ENCODE measurements around the gene FAM13C. TPM values are rescaled to one million over a fixed set of nuclear protein-coding genes. Genes with fewer than 3 reads are reported as not detected.

The FAM13C gene
- polyA plus RNA-seq, 3 donors, result 7.1 to 7.6 (median 7.5) TPM

DNA sequence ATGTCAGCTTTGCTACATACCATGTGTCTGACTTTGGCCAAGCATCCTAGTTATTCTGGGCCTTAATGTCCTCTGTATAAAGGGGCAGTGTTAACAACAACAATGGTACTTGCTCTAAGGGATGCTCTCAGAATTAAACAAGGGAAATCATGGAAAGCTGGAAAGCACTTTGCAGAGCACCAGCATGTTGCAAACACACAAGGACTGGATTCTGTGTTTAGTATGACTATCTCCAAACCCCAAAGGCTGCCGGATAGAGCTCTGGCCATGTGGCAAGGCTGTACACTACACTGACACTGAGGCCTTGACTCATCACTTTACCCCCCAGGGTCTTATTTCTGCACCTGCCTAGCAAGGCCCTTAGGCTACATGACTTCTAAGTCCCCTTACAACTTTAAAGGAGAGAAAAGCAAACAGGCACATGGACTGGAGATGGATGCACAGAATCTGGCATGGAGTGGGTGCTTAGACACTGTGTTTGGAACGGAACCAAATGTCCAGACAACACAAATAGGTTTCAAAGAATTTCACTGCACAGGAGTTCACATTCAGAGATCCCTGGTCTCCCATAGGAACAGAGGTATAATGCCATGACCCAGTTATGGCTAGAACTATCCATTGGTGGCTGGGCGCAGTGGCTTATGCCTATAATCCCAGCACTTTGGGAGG lies 74.6 kb downstream of the FAM13C start:
- no peak for DNase-seq (ENCODE audit: extremely low read depth in 1 of 11, low read depth in 9 of 11, low spot score in 4 of 11)

DNA sequence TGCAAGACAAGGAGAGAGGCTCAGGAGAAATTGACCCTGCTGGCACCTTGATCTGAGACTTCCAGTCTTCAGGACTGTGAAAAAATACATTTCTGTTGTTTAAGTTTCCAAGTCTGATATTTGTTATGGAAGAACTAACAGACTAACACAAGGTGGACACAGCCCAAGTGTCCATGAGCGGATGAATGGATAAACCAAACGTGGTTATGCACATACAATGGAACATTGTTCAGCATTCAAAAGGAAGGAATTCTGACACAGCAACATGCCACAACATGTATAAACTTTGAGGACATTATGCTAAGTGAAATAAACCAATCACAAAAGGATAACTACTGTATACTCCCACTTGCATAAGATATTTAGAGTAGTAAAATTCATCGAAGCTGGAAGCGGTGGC lies 76.5 kb downstream of the FAM13C start:
- DNase-seq (ENCODE audit: extremely low read depth in 1 of 11, low read depth in 9 of 11, low spot score in 4 of 11), result no peak

DNA sequence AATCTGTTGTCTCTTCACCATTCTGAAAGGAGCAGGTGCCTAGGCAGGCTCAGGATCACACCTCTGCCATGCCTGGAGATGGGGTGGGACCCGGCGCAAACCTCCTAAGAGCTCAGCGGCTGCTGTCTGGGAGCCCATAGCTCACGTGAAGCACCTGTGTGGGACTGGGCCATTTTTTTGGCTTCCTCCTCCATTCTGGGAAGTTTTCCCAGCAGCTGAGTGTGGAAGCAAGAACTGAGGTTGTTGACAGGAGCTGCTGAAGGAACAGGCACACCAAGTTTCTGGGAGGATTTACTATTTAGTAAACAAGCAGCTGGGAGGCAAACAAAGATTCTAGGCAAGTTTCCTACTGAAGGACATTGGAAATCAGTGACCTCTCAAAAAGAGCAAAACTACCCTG lies 77.3 kb downstream of the FAM13C start:
- DNase-seq (ENCODE audit: extremely low read depth in 1 of 11, low read depth in 9 of 11, low spot score in 4 of 11), result no peak

DNA sequence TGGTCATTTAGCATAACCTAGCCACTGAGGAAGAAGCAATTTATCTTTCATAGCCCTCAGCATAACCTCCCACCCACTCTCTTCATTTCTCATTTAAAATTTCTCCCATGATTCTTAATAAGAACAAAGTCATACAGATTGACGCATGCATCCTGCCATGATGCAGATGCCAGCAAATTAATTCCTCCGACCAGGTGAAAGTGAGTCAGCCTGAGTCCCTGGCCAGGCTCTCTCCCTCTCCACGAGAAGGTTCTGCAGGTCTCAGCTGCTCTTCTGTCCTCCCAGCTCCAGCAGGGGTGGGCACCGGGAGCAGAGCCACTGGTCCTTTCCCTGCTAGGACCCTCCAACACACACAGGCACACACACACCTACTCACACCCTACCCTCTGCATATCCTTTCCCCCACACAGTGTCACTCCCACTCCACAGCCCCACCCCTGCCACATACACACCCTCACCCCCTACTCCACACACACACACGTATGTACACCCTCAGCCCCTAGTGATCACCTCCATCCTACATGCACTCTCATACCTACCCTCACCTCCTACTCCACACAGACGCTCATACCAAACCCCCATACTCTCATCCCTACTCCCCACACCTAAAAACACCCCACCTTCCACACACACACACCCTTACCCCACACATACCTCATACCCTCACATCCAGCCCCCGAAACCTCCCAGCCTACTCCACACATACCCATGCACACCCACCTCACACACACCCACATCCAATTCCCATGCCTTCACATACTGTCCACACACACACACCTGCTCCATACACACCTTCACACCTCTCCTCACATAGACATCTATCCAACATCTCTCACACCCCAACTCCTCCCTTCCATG lies 78.0 kb downstream of the FAM13C start:
- no peak for DNase-seq (ENCODE audit: extremely low read depth in 1 of 11, low read depth in 9 of 11, low spot score in 4 of 11)

DNA sequence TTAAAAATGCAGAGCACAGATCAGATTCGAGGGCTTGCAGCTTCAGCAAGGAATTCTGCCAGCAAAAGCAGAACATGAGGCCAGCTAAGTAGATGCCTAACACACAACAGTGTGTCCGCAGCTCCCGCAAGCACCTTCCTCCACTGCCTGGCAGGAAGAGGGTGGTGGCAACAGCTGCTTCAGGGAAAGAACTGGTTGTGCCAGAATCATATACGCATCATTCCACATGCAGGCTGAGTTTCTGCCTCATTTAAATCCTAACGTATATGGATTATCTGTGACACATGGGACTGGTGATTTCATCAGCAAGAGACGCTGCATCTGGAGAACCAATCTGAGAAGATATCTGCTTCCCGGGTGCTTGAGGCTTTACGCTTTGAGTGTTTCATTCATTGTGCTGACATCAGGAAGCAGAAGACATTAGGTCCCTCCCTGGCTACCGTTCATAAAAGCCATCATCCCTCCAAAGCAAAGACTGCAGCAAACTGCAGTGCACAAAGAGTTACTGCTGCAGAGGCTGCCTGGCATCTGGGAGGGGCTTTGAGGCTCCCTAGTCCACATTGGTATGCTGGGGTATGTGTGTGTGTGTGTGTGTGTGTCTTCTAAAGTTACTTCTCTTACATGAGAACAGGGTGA lies 78.8 kb downstream of the FAM13C start:
- peak in 1 of 11 donors; percentile 12 for DNase-seq (ENCODE audit: extremely low read depth in 1 of 11, low read depth in 9 of 11, low spot score in 4 of 11)

DNA sequence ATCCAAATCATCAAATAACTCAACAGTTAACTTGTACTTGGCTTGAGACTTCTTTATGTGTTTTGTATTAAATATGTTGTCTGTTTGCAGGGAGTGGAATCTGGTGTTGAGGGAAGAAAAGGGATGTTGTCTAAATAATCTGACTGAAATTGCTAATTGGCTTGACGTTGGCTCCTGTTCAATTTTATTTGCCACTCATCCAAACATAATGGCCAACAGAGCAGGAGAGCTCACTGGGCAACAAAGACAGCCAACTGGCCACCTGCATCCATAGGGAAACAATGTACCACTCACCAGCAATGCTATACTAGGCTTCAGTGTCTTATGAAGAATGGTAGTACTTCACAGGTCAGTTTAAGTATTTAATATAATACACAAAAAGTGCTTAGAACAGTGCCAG lies 80.5 kb downstream of the FAM13C start:
- DNase-seq (ENCODE audit: extremely low read depth in 1 of 11, low read depth in 9 of 11, low spot score in 4 of 11), result no peak

DNA sequence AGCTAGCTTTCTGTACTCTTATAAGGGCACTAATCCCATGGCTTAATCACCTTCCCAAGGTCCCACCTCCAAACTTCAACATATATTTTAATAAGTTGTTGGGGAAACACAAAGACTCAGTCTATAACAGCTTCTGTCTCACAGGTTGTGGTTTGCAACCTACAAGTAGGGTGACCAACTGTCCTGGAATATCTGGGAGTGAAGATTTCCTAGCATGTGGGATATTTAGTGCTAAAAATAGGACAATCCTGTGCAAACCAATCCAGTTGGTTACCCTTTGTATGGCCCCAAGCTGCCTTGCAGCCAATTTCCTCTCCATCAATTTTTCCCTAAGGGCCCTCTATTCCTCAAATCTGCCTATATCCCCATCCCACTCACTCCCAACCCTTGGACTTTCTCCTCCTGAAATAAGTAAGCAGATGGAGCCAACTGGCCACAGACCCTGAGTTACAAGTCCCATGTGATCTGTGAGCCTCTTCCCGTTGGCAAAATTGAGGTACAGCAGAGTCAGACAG lies 82.3 kb downstream of the FAM13C start:
- no peak for DNase-seq (ENCODE audit: extremely low read depth in 1 of 11, low read depth in 9 of 11, low spot score in 4 of 11)

DNA sequence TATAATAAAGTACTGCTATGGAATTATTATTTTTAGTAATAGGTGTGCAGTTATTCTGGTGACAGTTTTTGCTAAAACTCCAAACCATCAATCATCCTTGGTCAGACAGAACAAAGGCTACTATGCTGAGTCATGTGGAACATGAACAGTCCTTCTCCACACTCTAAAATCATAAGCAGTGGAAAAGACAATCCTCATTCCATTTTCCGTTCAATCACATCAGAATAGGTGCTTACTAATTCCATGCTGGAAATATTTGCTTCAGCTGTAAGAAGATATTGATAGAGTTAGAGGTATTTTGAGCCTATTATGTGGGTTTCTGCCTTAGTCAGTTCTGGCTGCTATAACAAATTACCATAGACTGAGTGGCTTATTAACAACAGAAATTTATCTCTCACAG lies 82.9 kb downstream of the FAM13C start:
- no peak for DNase-seq (ENCODE audit: extremely low read depth in 1 of 11, low read depth in 9 of 11, low spot score in 4 of 11)

DNA sequence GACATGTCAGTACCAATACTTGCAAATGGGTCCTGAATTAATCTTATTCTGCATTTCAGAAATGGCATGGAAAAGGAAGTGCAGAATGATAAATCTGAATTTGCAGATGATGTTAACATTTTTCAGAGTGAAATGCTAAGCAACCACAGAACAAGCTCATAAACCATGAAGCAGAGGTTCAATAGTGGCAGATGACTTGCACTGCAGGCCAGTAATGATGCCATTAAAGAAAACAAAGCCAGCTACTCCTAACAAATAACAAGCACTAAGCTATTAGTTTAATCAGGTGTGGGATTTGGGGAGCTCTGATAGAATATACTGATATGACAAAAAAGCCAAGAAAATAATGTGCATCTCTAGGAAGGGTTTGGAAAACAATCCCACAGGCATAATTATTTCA lies 85.4 kb downstream of the FAM13C start:
- DNase-seq (ENCODE audit: extremely low read depth in 1 of 11, low read depth in 9 of 11, low spot score in 4 of 11), result no peak

DNA sequence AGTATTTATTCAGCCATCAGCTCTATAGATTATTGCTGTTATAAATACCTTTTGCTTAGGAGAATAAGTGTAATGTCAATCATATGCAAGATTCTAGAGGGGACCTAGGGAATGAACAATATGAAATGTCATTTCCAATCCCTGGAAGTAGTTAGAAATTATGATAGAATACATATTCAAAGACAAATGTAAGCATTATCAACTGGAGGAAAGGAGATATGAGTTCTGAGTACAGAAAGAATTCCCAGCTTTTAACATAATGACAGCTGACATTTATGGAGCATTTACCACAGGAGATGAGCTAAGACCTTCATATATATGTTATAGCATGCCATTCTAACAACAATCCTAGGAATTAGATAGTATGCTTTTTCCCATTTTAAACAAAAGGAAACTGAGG lies 86.2 kb downstream of the FAM13C start:
- DNase-seq (ENCODE audit: extremely low read depth in 1 of 11, low read depth in 9 of 11, low spot score in 4 of 11), result no peak

DNA sequence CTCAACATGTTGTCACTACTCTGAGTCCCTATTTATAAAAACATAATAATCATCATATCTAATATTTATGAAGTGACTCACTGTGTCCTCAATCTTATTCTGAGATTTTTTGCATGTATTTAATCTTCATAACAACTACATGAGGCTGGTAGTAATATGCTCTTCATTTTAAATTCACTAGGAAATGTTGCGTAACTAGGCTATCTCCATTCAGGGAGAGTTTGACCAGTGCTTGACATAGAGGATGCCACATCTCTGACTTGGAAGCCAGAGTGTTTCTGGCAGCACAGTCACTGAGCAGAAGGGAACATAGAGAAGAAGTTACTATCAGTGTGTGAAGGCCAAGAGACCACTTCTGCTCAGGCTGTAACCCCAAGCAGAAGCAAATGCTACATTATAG lies 88.9 kb downstream of the FAM13C start:
- DNase-seq (ENCODE audit: extremely low read depth in 1 of 11, low read depth in 9 of 11, low spot score in 4 of 11), result no peak

DNA sequence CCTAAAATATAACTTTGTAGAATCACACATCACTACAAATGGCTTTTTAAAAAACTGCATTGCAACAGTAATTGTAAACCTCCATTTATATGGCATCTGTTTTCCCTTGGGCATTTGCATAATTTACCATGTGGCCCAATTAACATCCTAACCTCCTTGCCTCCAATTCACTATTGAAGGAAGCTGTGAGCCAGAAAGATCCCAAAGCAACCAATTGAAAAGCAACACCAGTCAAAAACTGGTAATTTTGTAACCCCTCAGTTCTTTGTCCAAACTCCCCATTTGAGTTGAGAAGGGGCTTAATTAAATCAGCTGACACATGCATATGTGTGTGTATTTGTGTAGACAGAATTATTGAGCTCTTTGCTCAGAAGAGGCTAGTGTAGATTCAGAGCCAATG lies 90.3 kb downstream of the FAM13C start:
- DNase-seq (ENCODE audit: extremely low read depth in 1 of 11, low read depth in 9 of 11, low spot score in 4 of 11), result no peak

DNA sequence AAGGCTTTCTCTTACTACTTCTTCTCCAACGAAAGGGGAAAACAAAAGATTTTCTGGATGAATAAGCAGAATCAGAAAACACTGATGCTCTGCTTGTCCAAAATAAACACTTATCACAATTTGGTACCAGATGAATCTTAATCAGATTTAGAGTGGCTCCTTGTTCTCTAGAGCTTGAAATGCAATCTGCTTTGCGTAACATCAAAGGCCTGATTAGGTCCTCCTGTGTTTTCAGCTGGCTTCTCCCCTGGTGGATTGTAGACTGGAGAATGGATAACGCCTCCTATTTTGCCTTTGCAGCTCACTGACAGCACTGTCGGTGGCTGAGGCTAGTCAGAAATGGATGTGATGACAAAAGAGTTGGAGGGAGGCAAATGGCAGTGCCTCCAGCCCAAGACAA lies 91.2 kb downstream of the FAM13C start:
- no peak for DNase-seq (ENCODE audit: extremely low read depth in 1 of 11, low read depth in 9 of 11, low spot score in 4 of 11)

DNA sequence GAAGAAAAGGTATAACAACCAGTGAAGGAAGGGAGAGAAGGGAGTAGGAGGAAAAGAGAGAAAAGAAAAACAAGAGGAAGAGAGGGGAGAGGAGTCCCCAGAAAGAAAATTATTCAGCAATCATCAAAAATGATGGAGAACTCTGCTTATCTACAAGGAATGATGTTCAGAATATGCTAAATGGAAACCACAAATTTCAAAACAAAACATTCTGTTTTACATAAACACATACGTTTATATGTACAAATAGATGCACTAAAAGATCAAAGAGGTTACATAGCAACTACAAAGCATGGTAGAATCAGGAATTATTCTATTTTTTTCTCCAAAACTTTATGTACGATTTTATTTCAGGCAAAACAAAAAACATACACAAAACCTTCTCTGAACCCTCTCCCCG lies 91.9 kb downstream of the FAM13C start:
- DNase-seq (ENCODE audit: extremely low read depth in 1 of 11, low read depth in 9 of 11, low spot score in 4 of 11), result no peak

DNA sequence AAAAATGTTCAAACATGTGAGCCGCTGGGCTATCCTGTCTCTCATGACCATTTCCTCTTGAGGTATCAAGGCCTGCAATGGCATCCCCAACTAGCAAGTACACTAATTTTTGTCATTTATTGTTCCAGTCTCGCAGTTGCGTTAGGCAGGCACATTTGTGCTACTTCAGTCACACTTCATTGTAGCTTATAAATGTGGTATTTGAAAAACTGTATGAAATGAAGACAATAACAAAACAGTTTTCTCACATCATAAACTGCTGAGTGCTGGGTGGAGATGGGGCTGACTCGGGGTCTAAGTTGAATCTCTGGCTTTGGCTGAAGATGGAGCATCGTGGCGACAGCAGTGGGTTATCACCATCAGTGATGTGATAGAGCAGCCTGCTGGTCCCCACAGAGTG lies 92.7 kb downstream of the FAM13C start:
- no peak for DNase-seq (ENCODE audit: extremely low read depth in 1 of 11, low read depth in 9 of 11, low spot score in 4 of 11)

DNA sequence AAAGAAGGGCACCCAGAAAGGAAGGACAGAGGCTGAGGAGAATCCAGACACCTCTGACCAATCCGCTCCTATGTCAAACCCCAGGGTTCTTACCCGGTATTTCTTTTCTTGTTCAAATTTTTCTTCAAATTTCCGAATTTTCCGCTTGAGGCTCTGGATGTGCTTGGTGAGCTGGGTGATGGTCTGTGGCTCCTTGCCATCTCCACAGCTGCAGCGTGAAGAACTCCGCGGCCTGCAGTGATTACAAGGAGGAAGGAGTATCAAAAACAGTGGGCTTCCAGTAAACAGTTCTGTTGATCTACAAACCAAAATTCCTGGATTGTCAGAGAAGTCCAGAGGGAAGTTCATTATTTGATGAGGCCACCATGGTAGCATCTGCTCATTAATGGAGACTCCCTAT lies 93.9 kb downstream of the FAM13C start:
- DNase-seq (ENCODE audit: extremely low read depth in 1 of 11, low read depth in 9 of 11, low spot score in 4 of 11), result no peak

DNA sequence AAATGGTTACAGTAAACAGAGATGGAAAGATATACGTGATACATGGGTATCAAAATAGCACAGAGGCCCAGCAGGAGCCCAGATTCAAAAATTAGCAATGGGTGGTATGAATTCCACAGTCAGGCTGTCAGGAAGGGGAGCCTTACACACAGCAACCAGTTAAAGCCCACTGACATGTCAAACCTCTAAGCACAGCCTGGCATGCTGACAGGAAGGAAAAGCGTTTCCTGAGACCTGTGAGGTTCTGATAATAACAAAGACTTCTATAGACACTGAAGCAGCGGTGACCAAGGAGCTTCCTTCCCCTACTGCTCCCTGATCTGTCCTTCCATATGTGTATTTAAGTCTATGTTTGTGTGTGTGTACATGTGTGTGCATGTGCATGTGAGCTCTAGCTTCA lies 96.0 kb downstream of the FAM13C start:
- DNase-seq (ENCODE audit: extremely low read depth in 1 of 11, low read depth in 9 of 11, low spot score in 4 of 11), result no peak

DNA sequence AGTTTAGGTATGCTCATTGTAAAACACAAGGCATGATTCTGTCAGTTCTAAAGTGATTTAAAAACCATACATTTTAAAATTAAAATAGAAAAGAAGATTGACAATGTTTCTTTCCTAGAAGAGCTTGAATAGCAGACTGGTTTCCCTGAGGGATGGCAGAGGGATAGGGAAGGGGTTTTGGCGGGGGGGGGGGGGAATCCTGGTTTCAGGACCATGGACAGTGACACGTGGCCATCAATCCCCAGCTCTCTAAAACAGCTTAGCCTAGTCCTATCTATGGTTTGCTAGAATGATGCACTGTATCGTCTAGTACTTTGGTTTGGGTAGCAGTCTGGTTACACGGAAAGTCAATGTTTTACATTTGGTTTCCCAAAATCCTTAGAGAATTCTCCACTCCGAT lies 97.2 kb downstream of the FAM13C start:
- DNase-seq (ENCODE audit: extremely low read depth in 1 of 11, low read depth in 9 of 11, low spot score in 4 of 11), result no peak

DNA sequence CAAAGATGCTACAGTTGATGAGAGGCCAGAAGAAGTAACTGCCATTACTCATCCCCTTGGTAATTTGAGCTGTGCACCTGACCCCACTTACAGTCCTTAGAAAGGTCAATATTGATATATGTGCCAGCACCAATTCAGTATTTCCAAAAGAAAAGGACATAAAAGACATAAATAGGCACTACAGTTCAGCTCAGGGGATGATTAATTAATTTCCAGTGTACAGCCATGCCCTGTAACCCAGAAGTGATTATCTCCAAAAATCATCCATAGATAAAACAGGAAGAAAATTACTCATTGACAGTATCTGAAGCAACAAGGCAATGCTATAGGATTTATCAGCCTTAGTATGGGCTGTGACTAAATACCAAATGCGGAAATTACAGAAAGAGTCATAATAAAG lies 103.5 kb downstream of the FAM13C start:
- no peak for DNase-seq (ENCODE audit: extremely low read depth in 1 of 11, low read depth in 9 of 11, low spot score in 4 of 11)

DNA sequence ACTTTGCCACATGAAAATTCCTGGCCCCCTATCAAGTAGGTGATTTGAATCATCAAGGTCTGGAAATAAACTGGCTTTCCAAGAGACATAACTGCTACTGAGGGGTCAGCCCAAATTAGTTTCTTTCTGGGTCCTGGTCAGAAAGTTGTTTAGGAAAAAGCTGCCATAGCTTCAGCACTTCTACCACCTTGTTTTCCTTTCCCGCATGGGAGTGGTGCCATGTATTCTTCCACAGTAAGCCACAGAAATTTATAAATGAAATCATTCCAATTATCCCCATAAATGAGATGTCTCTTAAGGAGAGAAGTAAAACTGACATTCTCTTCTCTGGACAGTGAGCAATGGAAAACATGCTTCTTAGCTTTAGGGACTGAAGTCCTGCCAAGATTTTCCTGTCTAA lies 105.1 kb downstream of the FAM13C start:
- DNase-seq (ENCODE audit: extremely low read depth in 1 of 11, low read depth in 9 of 11, low spot score in 4 of 11), result no peak

Data from renal cortex interstitium (tissue), 11 donors.